IMR-90 (cell line): Measurements from ENCODE around the gene BCL11B.

Experiments used
- CEBPB ChIP-seq: IDR thresholded peaks from 2 replicates; pipeline ENCODE4 v1.6.1; 2012; ENCODE audit warnings: low read depth, low read length, improper control_type of control experiment
- FOS ChIP-seq: fragments of 150-350 bp; IDR thresholded peaks from 2 replicates; pipeline ENCODE4 v1.6.1; 2016; ENCODE audit warnings: low read depth, low read length
- POLR2A ChIP-seq: IDR thresholded peaks from 2 replicates; pipeline ENCODE4 v1.6.1; 2012; ENCODE audit warnings: mild to moderate bottlenecking, low read depth, low read length
- RAD21 ChIP-seq: IDR thresholded peaks from 2 replicates; pipeline ENCODE4 v1.6.1; 2012; ENCODE audit warnings: low read length, improper control_type of control experiment
- RCOR1 ChIP-seq: IDR thresholded peaks from 2 replicates; pipeline ENCODE4 v1.6.1; 2012; ENCODE audit warnings: mild to moderate bottlenecking, low read length, improper control_type of control experiment; ENCODE audit not compliant: insufficient replicate concordance
- SMC3 ChIP-seq: fragments of 150-350 bp; IDR thresholded peaks from 2 replicates; pipeline ENCODE4 v1.6.1; 2016; ENCODE audit warnings: low read depth, mild to moderate bottlenecking, antibody characterized with exemption, low read length, moderate library complexity
- TF ChIP-seq, protein P1 (sequence below): conservative IDR thresholded peaks from 2 replicates; pipeline ENCODE4 v1.5.1; 2012; ENCODE audit warnings: mild to moderate bottlenecking, low read depth, low read length, improper control_type of control experiment
- TF ChIP-seq, protein P2 (sequence below): fragments of 150-350 bp; IDR thresholded peaks from 2 replicates; pipeline ENCODE4 v1.6.1; 2017; ENCODE audit warnings: mild to moderate bottlenecking, antibody characterized with exemption, low read length, low read depth

DNA sequence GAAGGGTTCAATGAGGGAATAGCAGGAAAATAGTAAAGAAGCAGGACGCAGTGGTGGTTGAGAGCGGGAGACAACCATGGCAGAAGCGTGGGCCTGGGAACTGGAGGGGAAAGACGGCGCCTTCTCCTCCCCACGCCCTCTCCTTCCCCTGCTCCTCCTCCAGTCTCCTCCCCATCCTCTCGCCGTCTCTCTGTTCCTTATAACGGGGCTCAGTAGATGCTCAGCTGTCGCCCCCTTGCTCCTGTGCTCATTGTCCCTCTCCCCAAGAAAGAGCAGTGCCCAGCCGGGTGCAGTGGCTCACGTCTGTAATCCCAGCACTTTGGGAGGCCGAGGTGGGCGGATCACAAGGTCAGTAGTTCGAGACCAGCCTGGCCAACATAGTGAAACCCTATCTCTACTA is 142.0 kb downstream of the BCL11B start:
- TF ChIP-seq, protein P1, sequence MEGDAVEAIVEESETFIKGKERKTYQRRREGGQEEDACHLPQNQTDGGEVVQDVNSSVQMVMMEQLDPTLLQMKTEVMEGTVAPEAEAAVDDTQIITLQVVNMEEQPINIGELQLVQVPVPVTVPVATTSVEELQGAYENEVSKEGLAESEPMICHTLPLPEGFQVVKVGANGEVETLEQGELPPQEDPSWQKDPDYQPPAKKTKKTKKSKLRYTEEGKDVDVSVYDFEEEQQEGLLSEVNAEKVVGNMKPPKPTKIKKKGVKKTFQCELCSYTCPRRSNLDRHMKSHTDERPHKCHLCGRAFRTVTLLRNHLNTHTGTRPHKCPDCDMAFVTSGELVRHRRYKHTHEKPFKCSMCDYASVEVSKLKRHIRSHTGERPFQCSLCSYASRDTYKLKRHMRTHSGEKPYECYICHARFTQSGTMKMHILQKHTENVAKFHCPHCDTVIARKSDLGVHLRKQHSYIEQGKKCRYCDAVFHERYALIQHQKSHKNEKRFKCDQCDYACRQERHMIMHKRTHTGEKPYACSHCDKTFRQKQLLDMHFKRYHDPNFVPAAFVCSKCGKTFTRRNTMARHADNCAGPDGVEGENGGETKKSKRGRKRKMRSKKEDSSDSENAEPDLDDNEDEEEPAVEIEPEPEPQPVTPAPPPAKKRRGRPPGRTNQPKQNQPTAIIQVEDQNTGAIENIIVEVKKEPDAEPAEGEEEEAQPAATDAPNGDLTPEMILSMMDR, result no peak
- no peak for TF ChIP-seq SMC3
- no peak for TF ChIP-seq CEBPB
- TF ChIP-seq POLR2A, result no peak
- TF ChIP-seq, protein P2, sequence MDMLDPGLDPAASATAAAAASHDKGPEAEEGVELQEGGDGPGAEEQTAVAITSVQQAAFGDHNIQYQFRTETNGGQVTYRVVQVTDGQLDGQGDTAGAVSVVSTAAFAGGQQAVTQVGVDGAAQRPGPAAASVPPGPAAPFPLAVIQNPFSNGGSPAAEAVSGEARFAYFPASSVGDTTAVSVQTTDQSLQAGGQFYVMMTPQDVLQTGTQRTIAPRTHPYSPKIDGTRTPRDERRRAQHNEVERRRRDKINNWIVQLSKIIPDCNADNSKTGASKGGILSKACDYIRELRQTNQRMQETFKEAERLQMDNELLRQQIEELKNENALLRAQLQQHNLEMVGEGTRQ, result no peak
- TF ChIP-seq RAD21, result no peak
- no peak for TF ChIP-seq RCOR1
- no peak for TF ChIP-seq FOS
